Neural progenitor cell (in vitro differentiated cells): ENCODE measurements around the gene ELMOD1.

Experiments
- EZH2 ChIP-seq: fragments of 200-600 bp; sonication (generic); IDR thresholded peaks from 2 replicates; pipeline ENCODE4 v1.6.1; 2017; ENCODE audit warnings: antibody characterized with exemption, mild to moderate bottlenecking, moderate library complexity
- TF ChIP-seq, protein P1 (sequence below): fragments of 200-600 bp; sonication (generic); IDR thresholded peaks from 2 replicates; pipeline ENCODE4 v1.5.1; 2017; ENCODE audit warnings: antibody characterized with exemption, mild to moderate bottlenecking

DNA sequence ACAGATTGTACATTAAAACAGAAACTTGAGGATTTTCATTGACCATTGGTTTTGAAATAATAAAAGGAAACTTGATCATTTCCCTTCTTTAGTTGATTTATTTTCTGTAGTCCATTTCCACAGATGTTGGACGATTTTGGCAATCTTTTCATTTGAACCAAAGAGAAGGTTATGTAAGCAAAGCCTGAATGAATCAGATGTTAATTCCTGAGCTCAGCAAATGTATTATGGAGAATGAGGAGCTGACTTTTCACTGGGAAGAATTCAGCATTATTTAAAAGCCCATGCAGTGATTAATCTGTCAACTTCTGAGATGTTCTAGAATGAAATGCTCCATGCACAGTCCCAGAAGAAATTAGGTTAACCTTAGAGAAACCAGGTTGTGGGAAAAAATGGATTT, 29.0 kb downstream of the ELMOD1 start:
- TF ChIP-seq, protein P1, sequence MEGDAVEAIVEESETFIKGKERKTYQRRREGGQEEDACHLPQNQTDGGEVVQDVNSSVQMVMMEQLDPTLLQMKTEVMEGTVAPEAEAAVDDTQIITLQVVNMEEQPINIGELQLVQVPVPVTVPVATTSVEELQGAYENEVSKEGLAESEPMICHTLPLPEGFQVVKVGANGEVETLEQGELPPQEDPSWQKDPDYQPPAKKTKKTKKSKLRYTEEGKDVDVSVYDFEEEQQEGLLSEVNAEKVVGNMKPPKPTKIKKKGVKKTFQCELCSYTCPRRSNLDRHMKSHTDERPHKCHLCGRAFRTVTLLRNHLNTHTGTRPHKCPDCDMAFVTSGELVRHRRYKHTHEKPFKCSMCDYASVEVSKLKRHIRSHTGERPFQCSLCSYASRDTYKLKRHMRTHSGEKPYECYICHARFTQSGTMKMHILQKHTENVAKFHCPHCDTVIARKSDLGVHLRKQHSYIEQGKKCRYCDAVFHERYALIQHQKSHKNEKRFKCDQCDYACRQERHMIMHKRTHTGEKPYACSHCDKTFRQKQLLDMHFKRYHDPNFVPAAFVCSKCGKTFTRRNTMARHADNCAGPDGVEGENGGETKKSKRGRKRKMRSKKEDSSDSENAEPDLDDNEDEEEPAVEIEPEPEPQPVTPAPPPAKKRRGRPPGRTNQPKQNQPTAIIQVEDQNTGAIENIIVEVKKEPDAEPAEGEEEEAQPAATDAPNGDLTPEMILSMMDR: no peak
- TF ChIP-seq EZH2: no peak
